NCI-H2081 (cell line): ENCODE measurements around the gene ABCA8.

Source experiments
- DNase-seq, 2 experiments: peaks; one replicate each; lab custom pipeline; 2025; lab: John Stamatoyannopoulos, UW

The ABCA8 gene

DNA sequence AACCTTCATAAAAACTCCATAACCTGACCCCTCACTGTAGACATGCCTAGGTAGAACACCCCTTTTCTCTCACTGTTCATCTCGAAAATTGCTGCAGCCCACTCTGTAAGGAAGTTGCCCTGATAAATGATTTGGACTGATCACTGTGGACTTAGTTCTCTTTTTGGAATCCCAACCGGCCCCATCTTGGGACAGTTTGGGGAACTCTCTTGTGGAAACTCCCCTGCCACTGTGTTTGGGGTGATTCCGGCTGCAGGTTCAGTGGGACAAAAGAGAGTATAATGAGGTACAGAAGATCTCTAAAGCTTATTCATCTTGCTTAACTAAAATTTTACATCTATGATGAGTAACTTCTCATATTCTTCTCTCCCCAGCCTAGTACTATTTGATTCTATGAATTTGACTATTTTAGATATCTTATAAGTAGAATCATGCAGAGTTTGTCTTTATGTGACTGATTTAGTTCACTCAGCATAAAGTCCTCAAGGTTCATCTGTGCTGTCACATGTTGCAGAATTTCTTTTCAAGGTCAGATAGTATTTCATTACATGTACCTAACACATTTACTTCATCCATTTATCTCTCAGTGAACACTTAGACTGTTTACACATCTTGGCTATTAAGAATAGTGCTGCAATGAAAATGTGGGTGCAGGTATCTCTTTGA lies 84.9 kb downstream of the ABCA8 start:
- DNase-seq: no peak

- peak in 1 of 2 experiments; percentile 56 for DNase-seq
These were observed 86.5 kb downstream of the ABCA8 start for GRCh38 chr17:68868708-68869107.

DNA sequence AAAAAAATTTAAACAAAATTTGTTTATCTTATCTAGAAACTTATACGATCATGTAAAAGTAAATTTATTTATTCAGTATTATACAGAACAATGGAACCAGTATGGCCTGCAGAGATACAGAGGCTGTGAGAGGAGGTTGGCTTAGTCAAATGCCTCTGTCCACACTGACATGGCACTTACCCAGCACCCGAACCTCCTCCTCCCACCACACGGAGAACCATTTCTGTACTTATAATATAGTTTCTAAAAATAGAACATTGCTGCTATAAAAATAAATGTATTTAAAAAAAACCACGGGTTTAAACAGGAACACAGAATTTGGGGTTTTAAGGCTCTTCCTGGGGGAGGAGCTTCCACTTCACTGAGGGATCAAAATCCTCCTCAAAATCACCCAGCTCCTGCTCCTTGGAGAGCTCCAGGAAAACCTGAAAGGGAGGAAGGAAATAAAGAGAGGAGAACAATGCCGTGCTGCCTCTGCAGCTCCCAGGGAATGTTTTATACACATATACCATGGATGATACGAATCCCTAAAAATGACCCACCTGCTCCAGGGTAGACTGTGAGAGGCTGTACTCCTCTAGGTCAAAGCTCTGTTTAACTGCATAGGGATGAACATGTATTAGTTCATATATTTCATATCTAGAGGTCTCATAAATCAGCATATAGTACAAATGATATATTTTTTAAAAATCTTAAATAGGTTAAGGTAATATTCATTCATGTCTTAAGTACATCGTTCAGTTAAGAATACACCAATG lies 87.3 kb downstream of the ABCA8 start:
- no peak for DNase-seq

DNA sequence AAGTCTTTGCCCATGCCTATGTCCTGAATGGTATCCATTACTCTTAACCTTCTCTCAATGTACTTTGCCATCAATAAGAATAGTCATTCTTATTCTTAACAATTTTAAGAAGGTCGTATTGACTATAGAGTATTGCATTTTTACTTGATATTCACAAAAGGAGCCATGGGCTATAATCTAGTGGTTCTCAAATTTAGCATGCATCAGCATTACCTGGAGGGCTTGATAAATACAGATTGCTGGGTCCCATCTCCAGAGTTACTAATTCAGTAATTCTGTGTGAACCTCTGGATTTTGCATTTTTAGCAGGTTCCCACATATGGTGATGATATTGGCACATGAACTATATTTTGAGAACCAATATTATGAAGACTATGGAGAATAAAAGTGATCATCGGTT lies 89.6 kb downstream of the ABCA8 start:
- DNase-seq: no peak

DNA sequence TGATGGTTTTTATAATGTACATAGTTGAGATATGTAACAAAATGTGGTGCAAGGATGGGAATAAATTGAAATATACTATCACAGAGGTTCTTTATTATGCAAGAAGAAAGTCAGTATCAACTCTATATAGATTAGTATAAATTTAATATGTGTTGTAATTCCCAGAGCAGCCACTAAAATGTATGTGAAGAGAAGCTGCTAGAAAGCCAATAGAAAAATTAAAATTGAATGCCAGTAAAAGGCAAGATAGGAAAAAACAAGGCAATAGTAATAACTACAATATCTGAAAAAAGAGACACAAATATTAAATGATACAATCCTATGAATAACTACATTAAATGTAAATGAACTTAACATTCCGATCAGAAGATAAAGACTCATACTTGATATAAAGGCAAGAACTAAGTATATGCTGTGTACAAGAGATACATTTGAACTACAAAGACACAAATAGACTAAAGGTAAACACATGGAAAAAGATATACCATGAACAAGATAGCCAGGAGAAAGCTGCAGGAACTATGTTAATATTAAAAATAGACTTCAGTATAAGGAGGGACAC lies 92.0 kb downstream of the ABCA8 start:
- no peak for DNase-seq

- peak; percentile 25 to 70 for DNase-seq
These were observed 93.6 kb downstream of the ABCA8 start for GRCh38 chr17:68861602-68862001.

DNA sequence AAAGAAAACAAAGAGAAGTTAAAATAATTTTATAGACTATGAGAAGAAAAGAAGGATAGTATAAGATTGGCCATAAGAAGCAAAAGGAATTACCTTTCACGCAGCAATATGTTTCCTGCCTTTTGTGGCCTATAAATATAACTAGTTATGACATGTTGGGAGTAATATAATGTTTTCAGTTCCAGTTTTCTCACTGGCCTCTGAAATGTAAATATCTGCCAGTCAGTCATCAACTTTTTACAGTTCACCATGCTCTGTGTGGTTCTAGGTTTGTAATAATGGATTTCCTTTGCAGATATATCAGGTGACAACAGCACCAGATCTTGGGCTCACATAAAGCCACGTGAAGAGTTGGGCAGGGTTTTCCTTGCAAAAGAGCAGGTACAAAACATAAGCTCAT lies 94.3 kb downstream of the ABCA8 start:
- DNase-seq: no peak

DNA sequence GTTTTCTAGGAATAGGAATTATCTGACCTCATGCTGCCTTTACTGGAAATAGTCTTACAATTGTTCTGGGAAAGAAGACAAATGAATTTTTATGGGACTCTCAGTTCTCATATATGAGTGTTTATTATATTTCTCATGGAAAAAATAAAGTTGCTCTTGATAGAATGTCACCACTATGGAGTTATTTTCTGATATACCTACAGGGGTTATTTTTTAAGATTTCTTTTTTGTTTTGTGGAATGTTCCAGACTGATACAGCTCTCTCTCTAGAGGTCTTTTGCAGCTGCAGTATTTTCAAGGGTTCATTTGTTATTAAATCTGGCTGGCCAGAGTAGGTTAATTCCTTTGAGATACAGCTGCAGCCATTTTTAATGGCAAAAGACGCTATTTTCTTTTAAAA lies 100.7 kb downstream of the ABCA8 start:
- no peak for DNase-seq

GRCh38 chr17:68853439-68853838 lies 101.8 kb downstream of the ABCA8 start:
- no peak for DNase-seq

DNA sequence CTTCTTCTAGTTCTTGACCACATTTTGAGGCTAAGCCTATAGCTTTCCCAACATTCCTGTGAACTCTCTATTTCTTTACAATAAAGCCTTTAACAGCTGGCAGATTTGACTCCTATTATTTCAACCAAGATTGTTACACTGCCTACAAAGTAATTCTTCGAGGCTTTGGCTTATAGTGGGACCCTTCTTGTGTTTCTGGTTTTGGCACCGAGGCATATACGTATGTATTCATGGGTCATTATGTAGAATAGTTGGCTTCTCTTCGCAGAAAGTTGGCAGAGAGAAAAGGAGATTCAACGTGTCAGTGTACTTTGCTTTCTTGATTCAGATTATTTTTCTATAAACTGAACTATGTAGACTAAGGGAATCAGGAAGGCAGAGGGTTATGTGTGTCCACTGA lies 102.2 kb downstream of the ABCA8 start:
- no peak for DNase-seq

GRCh38 chr17:68851890-68852289 lies 103.3 kb downstream of the ABCA8 start:
- DNase-seq: no peak

DNA sequence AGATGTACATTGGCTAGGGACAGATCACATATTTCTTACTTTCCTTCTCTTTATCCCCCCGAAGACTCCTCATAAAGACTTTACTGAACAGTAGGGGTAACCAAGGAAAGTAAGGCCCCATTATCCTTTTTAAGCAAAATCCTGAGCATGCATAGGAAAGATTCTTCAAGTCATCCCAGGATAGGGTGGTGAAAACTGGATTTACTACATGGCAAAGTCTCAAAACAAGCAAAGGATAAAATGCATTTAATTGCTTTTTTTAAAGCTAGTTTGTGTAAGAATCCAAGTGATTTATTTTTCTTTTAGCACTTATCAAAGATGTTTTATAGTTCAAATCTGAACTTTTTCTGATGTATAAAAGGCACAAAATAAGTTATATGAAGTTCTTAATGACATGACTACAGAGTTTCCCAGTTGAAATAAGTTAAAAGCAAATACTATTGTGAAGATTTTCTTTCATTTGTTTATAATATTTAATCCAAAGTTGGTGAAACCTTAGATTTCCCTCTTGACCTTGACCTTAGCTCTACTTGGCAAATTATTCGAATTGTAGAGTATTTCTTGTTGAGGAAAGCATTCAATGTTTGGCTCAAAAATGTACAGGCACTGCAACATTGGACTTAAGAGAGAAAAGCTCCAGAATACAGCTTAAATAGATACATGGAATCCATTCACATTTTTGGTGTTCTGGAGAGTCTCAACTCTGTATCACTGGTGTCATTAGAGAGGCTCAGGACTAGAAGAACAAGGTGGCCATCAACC lies 104.3 kb downstream of the ABCA8 start:
- no peak for DNase-seq

DNA sequence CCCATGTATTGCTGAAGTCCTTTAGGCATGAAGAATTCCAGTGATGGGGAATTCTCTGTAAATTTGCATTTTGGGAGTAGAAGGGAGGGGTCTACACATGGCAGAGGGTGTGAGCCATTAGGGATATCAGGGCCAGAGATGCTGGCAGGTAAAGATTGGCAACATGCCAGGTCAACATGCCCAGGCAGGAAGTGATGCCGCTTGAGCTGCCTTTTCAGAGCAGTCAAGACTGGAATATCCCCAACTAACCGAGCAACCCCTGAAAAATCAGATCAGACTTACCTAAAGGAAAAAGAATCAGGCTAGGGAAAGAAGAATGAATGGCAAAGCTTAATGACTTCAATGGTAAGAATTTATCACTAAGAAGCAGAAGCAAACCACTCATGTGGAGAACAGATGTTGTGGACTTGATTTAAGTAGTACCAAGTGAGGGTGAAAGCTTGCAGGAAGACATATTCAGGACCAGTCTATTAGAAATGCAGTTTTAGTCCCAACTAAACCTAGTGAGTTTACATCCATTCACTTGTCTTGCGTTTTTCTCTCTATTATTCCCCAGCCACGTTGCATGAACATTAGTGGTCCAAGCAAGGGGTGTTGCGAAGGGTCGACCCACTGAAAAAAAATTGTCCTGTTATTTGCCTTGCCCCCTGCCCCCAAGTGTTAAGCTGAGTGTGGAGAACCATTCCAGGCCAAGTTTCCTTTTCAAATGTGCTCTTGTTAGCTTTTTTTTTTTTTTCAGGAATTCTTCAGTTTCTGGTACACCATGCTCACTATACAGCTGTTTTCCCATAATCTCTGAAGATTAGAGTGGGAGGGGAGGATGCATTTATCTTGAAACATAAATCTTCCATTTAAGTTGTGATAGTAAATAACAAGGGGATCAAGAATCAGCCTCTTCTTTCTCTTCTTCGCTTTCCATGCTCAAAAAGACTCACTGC lies 105.2 kb downstream of the ABCA8 start:
- peak; percentile 36 to 67 for DNase-seq

- DNase-seq: no peak
These were observed 107.5 kb downstream of the ABCA8 start for GRCh38 chr17:68847711-68848110.

DNA sequence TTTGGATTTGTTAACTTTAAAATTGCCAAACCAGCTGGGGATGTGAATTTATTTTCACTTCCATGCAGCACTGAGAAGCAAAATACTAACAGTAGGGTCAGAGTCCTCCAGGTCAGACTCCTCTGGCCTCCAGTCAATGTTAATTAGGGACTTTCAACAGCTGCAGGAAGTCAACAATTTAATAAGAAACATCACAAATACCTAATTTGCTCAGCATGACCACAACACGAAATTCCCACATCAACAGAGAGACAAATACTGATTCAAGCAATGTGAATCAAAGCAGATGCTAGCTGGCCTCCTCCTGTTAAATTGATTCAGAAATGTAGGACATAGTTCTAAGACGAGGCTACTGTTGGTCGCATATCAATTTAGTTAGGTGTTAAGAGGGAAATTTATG lies 111.7 kb downstream of the ABCA8 start:
- no peak for DNase-seq

DNA sequence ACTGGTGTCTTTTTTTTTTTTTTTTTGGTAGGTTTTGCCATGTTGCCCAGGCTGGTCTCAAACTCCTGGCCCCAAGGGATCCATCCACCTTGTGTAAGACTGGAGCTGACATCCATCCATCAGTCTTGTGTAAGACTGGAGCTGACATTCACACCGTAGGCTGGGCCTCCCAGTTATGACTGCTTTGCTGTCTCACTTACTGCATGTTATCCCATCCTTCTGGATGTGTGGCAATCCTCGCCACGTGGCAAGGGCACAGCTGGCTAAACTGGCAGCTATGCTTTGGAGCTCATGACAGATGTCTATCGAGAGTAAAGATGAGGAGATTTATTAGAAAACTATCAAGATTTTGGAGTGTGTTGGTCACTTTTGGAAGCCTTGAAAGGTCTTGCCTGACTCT lies 115.1 kb downstream of the ABCA8 start:
- no peak for DNase-seq

GRCh38 chr17:68835071-68835470 lies 120.1 kb downstream of the ABCA8 start:
- no peak for DNase-seq

- DNase-seq: no peak
These were observed 120.8 kb downstream of the ABCA8 start for GRCh38 chr17:68834328-68834836.

DNA sequence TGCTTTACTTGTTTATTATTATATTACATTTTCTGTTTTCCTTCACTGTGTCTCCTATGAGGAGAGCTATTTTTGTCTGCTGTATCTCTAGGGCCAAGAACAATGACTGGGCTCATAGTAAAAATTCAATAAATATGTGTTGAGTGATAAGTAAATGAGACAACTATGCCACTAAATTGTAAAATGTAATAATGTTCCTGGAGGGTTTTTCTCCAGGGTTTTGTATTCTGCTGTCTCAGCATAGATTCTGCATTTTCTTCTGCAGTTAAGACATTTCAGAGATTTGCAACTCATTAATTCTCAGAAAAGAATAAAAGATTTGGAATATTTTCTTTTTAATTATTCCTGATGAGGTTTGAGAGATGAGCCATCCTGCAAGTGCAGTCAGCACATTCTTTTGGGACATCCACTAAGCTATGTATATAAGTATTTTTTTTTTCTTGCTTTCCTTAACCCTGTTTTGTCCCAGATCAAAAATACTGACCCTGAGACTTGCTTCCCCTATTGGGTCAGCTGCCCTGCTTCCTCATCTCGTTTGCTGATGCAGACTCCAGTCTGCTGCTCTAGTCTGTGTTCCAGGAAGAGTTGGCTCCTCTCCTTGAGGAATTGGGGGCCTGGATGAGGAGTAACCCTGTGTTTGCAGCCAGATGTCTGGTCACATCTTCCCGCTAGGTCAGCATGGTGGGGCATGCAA lies 122.9 kb downstream of the ABCA8 start:
- no peak for DNase-seq

DNA sequence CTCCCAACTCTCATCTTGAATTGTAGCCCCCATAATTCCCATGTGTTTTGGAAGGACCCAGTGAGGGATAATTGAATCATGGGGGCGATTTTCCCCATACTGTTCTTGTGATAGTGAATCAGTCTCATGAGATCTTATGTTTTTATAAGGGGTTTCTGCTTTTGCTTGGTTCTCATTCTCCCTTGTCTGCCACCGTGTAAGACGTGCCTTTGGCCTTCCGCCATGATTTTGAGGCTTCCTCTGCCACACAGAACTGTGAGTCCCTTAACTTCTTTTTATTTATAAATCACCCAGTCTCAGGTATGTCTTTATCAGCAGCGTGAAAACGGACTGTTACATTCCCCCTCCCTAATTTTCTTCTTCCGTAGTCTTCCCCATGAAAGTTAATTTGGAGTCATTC lies 124.0 kb downstream of the ABCA8 start:
- no peak for DNase-seq

DNA sequence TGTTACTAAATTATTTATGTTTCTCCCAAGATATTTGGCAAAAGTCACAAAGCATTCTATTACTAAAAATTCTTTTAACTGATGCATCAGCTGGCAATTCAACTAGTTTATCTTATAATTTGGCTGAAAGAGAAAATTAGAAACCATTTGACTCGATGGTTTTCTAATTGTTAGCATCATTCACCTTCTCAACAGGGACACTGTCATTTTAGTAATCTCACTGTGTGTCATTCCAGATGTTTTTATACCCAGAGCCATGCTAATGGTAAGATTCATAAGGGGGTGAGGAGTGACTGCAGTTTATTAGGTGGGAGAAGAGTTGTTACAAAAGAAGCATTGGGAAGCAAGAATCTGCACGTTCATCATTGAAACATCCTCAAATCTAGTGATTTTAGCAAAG lies 124.9 kb downstream of the ABCA8 start:
- DNase-seq: no peak
